ENCODE data around the gene BTBD10.

DNA sequence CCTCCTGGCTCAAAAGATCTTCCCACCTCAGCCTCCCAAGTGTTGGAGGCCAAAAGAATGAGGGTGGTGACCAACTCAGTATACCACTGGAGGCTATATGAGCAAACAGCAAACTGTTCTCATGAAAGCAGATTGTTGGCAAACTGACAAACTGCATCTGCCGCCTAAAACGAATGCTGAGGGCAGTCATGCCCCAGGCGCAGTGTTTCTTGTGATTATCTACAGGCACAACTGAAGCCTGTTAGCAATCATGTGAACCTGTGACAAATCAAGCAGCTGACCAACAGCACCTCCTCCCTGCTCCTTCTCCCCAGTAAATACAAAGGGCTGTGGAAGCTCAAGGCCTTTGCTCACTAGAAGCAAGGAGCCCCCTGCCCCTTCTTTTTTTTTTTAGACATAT is 47.8 kb downstream of the BTBD10 start:
- TF ChIP-seq EZH2phosphoT487 (IDR thresholded peaks at IDR 0.05; ENCODE audit: unreplicated experiment): no peak
- TF ChIP-seq, protein P1, sequence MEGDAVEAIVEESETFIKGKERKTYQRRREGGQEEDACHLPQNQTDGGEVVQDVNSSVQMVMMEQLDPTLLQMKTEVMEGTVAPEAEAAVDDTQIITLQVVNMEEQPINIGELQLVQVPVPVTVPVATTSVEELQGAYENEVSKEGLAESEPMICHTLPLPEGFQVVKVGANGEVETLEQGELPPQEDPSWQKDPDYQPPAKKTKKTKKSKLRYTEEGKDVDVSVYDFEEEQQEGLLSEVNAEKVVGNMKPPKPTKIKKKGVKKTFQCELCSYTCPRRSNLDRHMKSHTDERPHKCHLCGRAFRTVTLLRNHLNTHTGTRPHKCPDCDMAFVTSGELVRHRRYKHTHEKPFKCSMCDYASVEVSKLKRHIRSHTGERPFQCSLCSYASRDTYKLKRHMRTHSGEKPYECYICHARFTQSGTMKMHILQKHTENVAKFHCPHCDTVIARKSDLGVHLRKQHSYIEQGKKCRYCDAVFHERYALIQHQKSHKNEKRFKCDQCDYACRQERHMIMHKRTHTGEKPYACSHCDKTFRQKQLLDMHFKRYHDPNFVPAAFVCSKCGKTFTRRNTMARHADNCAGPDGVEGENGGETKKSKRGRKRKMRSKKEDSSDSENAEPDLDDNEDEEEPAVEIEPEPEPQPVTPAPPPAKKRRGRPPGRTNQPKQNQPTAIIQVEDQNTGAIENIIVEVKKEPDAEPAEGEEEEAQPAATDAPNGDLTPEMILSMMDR (conservative IDR thresholded peaks at IDR 0.05; ENCODE audit: low read depth in 2 of 2): no peak
- TF ChIP-seq STAT1 (IDR thresholded peaks at IDR 0.05; ENCODE audit: unreplicated experiment): no peak
- no peak for TF ChIP-seq POLR2AphosphoS5 (IDR thresholded peaks at IDR 0.05; ENCODE audit: low read depth)
- TF ChIP-seq EZH2 (IDR thresholded peaks at IDR 0.05; ENCODE audit: low read depth, unreplicated experiment): no peak
- TF ChIP-seq, protein P2, sequence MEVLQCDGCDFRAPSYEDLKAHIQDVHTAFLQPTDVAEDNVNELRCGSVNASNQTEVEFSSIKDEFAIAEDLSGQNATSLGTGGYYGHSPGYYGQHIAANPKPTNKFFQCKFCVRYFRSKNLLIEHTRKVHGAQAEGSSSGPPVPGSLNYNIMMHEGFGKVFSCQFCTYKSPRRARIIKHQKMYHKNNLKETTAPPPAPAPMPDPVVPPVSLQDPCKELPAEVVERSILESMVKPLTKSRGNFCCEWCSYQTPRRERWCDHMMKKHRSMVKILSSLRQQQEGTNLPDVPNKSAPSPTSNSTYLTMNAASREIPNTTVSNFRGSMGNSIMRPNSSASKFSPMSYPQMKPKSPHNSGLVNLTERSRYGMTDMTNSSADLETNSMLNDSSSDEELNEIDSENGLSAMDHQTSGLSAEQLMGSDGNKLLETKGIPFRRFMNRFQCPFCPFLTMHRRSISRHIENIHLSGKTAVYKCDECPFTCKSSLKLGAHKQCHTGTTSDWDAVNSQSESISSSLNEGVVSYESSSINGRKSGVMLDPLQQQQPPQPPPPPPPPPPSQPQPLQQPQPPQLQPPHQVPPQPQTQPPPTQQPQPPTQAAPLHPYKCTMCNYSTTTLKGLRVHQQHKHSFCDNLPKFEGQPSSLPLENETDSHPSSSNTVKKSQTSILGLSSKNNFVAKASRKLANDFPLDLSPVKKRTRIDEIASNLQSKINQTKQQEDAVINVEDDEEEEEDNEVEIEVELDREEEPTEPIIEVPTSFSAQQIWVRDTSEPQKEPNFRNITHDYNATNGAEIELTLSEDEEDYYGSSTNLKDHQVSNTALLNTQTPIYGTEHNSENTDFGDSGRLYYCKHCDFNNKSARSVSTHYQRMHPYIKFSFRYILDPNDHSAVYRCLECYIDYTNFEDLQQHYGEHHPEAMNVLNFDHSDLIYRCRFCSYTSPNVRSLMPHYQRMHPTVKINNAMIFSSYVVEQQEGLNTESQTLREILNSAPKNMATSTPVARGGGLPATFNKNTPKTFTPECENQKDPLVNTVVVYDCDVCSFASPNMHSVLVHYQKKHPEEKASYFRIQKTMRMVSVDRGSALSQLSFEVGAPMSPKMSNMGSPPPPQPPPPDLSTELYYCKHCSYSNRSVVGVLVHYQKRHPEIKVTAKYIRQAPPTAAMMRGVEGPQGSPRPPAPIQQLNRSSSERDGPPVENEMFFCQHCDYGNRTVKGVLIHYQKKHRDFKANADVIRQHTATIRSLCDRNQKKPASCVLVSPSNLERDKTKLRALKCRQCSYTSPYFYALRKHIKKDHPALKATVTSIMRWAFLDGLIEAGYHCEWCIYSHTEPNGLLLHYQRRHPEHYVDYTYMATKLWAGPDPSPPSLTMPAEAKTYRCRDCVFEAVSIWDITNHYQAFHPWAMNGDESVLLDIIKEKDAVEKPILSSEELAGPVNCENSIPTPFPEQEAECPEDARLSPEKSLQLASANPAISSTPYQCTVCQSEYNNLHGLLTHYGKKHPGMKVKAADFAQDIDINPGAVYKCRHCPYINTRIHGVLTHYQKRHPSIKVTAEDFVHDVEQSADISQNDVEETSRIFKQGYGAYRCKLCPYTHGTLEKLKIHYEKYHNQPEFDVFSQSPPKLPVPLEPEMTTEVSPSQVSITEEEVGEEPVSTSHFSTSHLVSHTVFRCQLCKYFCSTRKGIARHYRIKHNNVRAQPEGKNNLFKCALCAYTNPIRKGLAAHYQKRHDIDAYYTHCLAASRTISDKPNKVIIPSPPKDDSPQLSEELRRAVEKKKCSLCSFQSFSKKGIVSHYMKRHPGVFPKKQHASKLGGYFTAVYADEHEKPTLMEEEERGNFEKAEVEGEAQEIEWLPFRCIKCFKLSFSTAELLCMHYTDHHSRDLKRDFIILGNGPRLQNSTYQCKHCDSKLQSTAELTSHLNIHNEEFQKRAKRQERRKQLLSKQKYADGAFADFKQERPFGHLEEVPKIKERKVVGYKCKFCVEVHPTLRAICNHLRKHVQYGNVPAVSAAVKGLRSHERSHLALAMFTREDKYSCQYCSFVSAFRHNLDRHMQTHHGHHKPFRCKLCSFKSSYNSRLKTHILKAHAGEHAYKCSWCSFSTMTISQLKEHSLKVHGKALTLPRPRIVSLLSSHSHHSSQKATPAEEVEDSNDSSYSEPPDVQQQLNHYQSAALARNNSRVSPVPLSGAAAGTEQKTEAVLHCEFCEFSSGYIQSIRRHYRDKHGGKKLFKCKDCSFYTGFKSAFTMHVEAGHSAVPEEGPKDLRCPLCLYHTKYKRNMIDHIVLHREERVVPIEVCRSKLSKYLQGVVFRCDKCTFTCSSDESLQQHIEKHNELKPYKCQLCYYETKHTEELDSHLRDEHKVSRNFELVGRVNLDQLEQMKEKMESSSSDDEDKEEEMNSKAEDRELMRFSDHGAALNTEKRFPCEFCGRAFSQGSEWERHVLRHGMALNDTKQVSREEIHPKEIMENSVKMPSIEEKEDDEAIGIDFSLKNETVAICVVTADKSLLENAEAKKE (CRISPR knock-in tag; IDR thresholded peaks at IDR 0.05): no peak
- TF ChIP-seq, protein P3, sequence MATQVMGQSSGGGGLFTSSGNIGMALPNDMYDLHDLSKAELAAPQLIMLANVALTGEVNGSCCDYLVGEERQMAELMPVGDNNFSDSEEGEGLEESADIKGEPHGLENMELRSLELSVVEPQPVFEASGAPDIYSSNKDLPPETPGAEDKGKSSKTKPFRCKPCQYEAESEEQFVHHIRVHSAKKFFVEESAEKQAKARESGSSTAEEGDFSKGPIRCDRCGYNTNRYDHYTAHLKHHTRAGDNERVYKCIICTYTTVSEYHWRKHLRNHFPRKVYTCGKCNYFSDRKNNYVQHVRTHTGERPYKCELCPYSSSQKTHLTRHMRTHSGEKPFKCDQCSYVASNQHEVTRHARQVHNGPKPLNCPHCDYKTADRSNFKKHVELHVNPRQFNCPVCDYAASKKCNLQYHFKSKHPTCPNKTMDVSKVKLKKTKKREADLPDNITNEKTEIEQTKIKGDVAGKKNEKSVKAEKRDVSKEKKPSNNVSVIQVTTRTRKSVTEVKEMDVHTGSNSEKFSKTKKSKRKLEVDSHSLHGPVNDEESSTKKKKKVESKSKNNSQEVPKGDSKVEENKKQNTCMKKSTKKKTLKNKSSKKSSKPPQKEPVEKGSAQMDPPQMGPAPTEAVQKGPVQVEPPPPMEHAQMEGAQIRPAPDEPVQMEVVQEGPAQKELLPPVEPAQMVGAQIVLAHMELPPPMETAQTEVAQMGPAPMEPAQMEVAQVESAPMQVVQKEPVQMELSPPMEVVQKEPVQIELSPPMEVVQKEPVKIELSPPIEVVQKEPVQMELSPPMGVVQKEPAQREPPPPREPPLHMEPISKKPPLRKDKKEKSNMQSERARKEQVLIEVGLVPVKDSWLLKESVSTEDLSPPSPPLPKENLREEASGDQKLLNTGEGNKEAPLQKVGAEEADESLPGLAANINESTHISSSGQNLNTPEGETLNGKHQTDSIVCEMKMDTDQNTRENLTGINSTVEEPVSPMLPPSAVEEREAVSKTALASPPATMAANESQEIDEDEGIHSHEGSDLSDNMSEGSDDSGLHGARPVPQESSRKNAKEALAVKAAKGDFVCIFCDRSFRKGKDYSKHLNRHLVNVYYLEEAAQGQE (IDR thresholded peaks at IDR 0.05; ENCODE audit: unreplicated experiment): no peak
- TF ChIP-seq ZNF331 (CRISPR knock-in tag; IDR thresholded peaks at IDR 0.05; ENCODE audit: low read depth): no peak
- no peak for TF ChIP-seq JUNB (IDR thresholded peaks at IDR 0.05; ENCODE audit: unreplicated experiment)
